HPDE6-E6E7 (cell line): ENCODE data around the gene OR4K15.
"Not testable (repeated sequence)": the region's sequence is repeated elsewhere in the genome, so short reads cannot be mapped to it uniquely, and the experiment has no call there.

Experiments used
- DNase-seq: peaks from one replicate; pipeline ENCODE4 v3.0.0; 2011; ENCODE audit warnings: missing footprints; ENCODE audit errors: extremely low spot score

The OR4K15 gene, protein sequence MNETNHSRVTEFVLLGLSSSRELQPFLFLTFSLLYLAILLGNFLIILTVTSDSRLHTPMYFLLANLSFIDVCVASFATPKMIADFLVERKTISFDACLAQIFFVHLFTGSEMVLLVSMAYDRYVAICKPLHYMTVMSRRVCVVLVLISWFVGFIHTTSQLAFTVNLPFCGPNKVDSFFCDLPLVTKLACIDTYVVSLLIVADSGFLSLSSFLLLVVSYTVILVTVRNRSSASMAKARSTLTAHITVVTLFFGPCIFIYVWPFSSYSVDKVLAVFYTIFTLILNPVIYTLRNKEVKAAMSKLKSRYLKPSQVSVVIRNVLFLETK

DNA sequence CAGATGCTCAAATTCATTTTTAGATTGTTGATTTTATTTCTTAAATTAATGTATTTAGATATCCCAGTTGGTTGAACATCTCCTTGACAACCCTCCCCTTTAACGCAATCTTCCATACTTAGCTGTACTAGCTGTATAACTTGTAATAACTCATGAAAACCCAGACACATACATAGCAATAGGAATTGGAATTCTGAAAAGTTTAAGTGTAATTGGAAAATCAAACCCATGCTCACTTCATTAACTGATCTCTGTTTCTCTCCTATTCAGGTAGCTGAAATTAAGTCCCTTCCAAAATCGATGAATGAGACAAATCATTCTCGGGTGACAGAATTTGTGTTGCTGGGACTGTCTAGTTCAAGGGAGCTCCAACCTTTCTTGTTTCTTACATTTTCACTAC is at the start of gene OR4K15:
Gene OR4K15, plus strand, starts transcription at position 301 of the 400 bp plus-strand sequence. Its CDS starts 0 bp downstream, at position 301.
- no peak for DNase-seq

DNA sequence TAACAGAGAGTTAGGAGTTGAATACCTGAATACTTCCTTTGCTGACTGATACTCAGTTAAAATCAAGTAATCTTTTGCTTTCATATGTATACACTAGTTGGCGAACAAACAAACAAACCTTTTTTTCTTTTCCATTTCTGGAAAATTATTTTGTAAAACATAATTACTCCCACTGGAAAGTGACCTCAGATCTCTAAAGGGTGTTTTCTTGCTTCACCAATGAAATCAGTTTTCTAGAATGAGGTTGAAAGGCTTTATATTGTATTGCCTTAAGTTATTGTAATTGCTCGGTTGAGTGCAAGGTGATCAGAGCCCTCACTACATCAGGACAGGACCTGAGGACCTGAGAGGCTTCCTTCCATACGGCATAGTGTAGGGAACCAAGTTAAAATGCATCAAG is 44.8 kb upstream of the OR4K15 start, which contains the start of gene OR4K1:
Gene OR4K1, plus strand, starts transcription at position 301 of the 400 bp plus-strand sequence. CDS start 4,750 bp downstream, outside the sequence.
- DNase-seq: no peak

DNA sequence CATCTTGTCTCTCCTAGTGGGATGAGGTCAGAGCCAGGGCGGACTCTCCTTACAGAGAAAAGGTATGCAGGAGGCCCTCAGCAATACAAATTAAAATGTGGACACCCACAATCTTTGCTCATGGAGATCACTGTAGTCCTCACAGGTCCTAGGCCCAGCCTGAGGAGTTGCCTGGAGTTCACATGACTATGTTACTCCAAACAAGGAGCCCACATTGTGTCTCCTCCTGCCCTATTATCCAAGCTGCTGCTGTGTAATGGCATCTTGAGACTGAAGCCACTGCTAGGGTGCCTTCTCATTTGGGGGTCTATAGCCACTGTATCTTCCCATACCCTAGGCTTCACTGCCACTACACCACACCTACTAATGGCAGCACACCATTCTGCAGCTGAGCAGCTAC is 33.7 kb upstream of the OR4K15 start:
- no peak for DNase-seq

DNA sequence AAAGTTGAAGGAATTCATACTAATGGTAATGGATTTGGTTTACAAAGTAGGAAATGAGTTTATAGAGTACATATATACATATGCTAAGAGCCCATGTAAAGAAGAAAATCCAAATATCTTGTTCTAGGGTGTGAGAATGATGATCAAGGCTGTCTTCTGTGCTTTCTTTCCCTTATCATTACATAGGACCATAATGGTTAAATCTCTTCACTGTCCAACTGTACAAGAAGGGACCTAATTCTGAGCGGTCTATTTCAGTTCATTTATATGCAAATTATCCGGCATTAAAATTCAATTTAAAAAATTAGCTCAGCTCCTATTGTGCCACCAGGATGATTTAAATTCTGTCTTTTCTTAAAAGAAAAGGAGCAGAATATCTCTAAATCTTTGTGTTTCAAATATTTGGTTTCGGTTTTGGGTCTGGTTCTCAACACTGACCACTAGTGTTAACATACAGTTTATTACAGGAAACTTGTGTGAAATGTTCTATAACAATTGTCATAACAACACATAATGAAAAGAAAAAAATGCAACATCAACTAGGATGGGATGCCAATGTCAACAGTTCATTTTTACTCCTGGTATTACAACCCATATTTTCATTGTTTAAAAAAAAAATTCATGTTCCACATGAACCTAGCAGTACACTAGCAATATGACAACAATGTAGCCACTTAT is 27.8 kb upstream of the OR4K15 start:
- DNase-seq: no peak

DNA sequence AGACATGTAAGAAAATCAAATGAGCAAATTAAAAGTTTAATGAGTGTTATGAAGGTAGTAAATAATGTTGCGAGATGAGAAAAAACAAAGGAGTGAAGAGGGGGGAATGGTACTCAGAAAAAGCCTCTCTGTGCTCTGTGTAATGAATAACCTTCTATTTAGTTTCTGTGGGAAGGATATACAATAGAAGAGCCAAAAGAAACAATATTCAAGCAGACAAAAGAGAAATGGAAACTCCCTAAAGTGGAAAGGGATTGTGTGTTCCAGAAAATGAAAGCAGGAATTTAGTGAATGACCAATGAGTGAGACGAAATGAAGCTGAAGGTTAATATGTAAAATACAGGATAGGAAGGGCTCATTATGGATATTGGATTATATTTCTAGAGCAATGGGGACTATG is 26.2 kb upstream of the OR4K15 start:
- DNase-seq: no peak

DNA sequence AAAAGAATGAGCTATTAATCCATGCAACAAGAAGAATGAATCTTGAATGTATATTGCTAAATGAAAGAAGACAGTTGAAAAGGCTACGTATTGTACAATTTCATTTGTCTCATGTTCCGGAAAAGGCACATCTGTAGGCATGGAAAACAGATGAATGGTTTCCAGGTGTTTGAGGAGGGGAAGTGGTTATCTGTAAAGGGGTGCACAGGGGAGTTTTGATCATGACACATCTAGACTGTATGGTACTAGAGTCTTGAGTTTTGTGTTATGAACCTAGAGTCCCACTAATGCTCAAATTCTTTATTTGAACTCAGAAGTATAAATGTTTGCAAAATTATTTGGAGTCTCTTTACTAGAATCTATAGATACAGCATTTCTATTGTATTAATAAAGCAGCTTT is 5.7 kb upstream of the OR4K15 start:
- DNase-seq: not testable (repeated sequence)

DNA sequence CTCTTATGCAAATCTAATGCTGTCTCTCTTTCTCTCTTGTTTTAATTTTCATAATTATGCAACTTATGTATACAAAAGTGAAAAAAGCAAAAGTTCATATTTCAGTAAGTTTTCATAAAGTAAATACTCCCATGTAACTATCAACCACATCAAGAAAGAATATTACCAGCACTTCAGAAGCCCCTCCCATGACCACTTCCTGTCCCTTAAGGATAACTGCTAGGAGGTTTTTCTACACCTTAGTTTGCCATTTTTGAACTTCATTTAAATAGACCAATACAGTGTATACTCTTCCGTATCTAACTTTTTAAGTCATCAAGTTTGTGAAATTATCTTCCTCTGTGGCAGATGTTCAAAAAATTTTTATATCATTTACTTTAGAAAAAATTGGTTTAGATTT is 547 bp upstream of the OR4K15 start:
- no peak for DNase-seq

DNA sequence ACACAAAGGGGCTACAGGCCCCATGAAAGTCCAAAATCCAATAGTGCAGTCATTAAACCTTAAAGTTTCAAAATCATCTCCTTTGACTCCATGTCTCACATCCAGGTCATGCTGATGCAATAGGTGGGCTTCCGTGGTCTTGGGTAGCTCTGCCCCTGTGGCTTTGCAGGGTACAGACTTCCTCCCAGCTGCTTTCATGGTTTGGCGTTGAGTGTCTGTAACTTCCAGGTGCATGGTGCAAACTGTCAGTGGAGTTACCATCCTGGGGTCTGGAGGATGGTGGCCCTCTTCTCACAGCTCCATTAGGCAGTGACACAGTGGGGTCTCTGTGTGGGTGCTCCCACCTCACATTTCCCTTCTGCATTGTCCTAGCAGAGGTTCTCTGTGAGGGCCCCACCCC is 18.0 kb downstream of the OR4K15 start:
- DNase-seq: no peak

DNA sequence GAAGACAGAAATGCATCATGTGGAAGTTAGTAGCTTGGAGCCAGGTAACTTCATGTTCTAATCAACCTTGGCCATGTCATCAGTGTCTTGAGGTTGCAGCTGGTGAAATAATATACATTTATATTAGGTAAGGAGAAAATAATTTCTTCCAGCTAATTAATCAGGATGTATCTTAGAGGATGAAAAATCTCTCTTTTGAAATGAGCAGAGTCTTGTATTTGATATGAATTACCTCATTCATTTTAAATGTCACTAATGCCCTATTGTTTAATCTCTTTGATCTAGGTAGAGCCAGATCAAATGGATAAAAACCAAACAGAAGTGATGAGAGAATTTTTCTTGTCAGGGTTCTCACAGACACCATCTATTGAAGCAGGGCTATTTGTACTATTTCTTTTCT is 26.5 kb downstream of the OR4K15 start, which contains the start of gene OR4Q2:
Gene OR4Q2, plus strand, starts transcription at position 301 of the 400 bp plus-strand sequence.
- DNase-seq: no peak

DNA sequence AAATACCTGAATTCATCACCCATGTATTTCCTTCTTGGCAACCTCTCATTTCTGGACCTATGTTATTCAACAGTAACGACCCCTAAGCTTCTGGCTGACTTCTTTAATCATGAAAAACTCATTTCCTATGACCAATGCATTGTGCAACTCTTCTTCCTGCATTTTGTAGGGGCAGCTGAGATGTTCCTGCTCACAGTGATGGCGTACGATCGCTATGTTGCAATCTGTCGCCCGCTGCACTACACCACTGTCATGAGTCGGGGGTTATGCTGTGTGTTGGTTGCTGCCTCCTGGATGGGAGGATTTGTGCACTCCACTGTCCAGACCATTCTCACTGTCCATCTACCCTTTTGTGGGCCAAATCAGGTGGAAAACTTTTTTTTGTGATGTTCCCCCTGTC is 26.9 kb downstream of the OR4K15 start:
- no peak for DNase-seq

DNA sequence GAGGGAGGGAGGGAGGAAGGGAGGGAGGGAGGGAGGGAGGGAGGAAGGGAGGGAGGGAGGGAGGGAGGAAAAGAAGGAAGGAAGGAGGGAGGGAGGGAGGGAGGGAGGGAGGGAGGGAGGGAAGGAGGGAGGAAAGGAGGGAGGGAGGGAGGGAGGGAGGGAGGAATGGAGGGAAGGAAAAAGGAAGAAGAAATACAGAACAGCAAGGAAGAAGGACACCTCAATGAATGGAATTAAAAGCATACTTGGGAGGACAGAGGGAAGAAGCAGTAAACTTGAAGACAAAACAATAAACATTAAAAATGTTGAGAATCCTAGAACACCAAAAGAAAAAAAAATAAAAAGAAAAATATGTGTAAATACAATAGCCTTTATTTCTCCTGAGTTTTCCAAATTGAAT is 32.8 kb downstream of the OR4K15 start:
- no peak for DNase-seq

DNA sequence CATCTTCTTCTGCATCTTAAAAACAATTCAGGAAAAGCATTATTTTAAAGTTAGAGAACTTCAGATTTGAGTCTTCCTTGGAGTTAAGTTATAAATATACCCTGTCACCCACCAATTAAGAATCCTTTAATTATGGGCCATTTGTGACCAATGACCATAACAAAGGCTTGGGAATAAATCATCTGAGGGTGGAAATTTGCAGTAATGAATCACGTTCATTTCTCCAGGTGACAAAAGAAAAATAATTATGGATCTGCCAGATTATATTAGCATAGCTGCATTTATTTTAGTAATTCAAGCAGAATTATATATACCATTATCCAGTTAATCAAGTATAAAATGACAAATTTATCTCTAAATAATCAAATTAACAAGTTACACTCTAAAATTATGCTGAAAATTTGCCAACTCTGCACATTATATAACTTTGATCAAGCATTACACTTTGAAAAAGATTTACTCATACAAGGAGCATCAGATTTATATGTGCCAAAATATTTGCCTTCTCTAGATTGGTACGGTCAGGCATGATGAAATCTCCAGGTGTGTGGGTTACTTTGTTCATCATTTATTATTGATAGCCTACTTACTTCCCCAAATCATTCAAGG is 44.0 kb downstream of the OR4K15 start, which contains the start of gene OR4K14:
Gene OR4K14, minus strand, starts transcription at position 51 of the 609 bp plus-strand sequence. CDS start 4,114 bp downstream, outside the sequence.
- DNase-seq: no peak
